KOPT-K1 (cell line): Measurements from ENCODE around the gene DNAI2.
"Not testable (repeated sequence)": the region's sequence is repeated elsewhere in the genome, so short reads cannot be mapped to it uniquely, and the experiment has no call there.

Experiments
- H3K27ac ChIP-seq: fragments of 200-600 bp; sonication (generic); 2 replicates; pipeline ENCODE4 v1.5.1; 2016; ENCODE audit warnings: antibody characterized with exemption, mild to moderate bottlenecking, low read depth, low read length; ENCODE audit not compliant: poor library complexity, severe bottlenecking
- H3K36me3 ChIP-seq: fragments of 200-600 bp; sonication (generic); 2 replicates; pipeline ENCODE4 v1.5.1; 2017; ENCODE audit warnings: antibody characterized with exemption, mild to moderate bottlenecking, low read length, moderate library complexity; ENCODE audit not compliant: insufficient read depth
- H3K9me3 ChIP-seq: fragments of 200-600 bp; sonication (generic); 2 replicates; pipeline ENCODE4 v1.5.1; 2017; ENCODE audit warnings: antibody characterized with exemption, low read length, mild to moderate bottlenecking; ENCODE audit not compliant: insufficient read depth, poor library complexity, severe bottlenecking

The DNAI2 gene

GRCh38 chr17:74277935-74278334, 3.9 kb downstream of the DNAI2 start:
- Histone ChIP-seq H3K27ac (no peak overlapping the region), H3K36me3 (no peaks in the 10 kb centered on the region), H3K9me3 (no peaks in the 10 kb centered on the region)

GRCh38 chr17:74279617-74280016, 5.6 kb downstream of the DNAI2 start:
- not testable (repeated sequence) for H3K27ac ChIP-seq

GRCh38 chr17:74280093-74280513, 6.1 kb downstream of the DNAI2 start:
- Histone ChIP-seq H3K27ac (no peak overlapping the region), H3K9me3 (no peaks in the 10 kb centered on the region), H3K36me3 (no peaks in the 10 kb centered on the region)

More at GRCh38 chr17:74279617-74280016, 5.6 kb downstream of the DNAI2 start:
- not testable (repeated sequence) for H3K36me3 ChIP-seq, H3K9me3 ChIP-seq

GRCh38 chr17:74281799-74282198, 7.8 kb downstream of the DNAI2 start:
- Histone ChIP-seq H3K9me3 (no peaks in the 10 kb centered on the region), H3K36me3 (no peaks in the 10 kb centered on the region), H3K27ac (no peak overlapping the region)

- not testable (repeated sequence) for H3K9me3 ChIP-seq, H3K27ac ChIP-seq
These were observed 8.2 kb downstream of the DNAI2 start for GRCh38 chr17:74282274-74282586.

GRCh38 chr17:74282587-74283370, 8.7 kb downstream of the DNAI2 start:
- H3K9me3 ChIP-seq, result no peaks in the 10 kb centered on the region
- no peaks in the 10 kb centered on the region for H3K36me3 ChIP-seq
- no peak overlapping the region for H3K27ac ChIP-seq

More at GRCh38 chr17:74282274-74282586, 8.2 kb downstream of the DNAI2 start:
- not testable (repeated sequence) for H3K36me3 ChIP-seq

GRCh38 chr17:74283371-74283673, 9.3 kb downstream of the DNAI2 start:
- no peak overlapping the region for H3K27ac ChIP-seq

GRCh38 chr17:74287031-74287602, 13.1 kb downstream of the DNAI2 start:
- Histone ChIP-seq H3K36me3 (no peaks in the 10 kb centered on the region), H3K27ac (no peak overlapping the region), H3K9me3 (no peaks in the 10 kb centered on the region)

More at GRCh38 chr17:74283371-74283673, 9.3 kb downstream of the DNAI2 start:
- Histone ChIP-seq H3K9me3 (no peaks in the 10 kb centered on the region), H3K36me3 (no peaks in the 10 kb centered on the region)

- Histone ChIP-seq H3K27ac (no peak overlapping the region), H3K9me3 (no peaks in the 10 kb centered on the region)
These were observed 14.8 kb downstream of the DNAI2 start for GRCh38 chr17:74288785-74289184.

GRCh38 chr17:74289688-74290087, 15.7 kb downstream of the DNAI2 start:
- no peaks in the 10 kb centered on the region for H3K9me3 ChIP-seq
- no peak overlapping the region for H3K27ac ChIP-seq
- H3K36me3 ChIP-seq, result no peaks in the 10 kb centered on the region

More at GRCh38 chr17:74288785-74289184, 14.8 kb downstream of the DNAI2 start:
- no peaks in the 10 kb centered on the region for H3K36me3 ChIP-seq

- H3K9me3 ChIP-seq, result no peaks in the 10 kb centered on the region
- no peaks in the 10 kb centered on the region for H3K36me3 ChIP-seq
- no peak overlapping the region for H3K27ac ChIP-seq
These were observed 16.3 kb downstream of the DNAI2 start for GRCh38 chr17:74290340-74290739.

GRCh38 chr17:74292495-74292894, 18.5 kb downstream of the DNAI2 start:
- Histone ChIP-seq H3K27ac (no peak overlapping the region), H3K9me3 (no peaks in the 10 kb centered on the region), H3K36me3 (no peaks in the 10 kb centered on the region)

- no peaks in the 10 kb centered on the region for H3K9me3 ChIP-seq
- no peaks in the 10 kb centered on the region for H3K36me3 ChIP-seq
- no peak overlapping the region for H3K27ac ChIP-seq
These were observed 21.9 kb downstream of the DNAI2 start for GRCh38 chr17:74295625-74296547.

GRCh38 chr17:74296548-74296936, 22.5 kb downstream of the DNAI2 start:
- no peaks in the 10 kb centered on the region for H3K9me3 ChIP-seq
- no peaks in the 10 kb centered on the region for H3K36me3 ChIP-seq
- no peak overlapping the region for H3K27ac ChIP-seq

GRCh38 chr17:74297941-74298340, 23.9 kb downstream of the DNAI2 start:
- H3K27ac ChIP-seq, result no peak overlapping the region
- no peaks in the 10 kb centered on the region for H3K9me3 ChIP-seq
- H3K36me3 ChIP-seq, result no peaks in the 10 kb centered on the region
